Measurements from ENCODE around the gene ECE1. TPM values are rescaled to one million over a fixed set of nuclear protein-coding genes. Genes with fewer than 3 reads are reported as not detected.
A peak's percentile ranks its signal among the peaks of the same experiment; 100 is the strongest.

ECE1 gene
- total RNA-seq, 2 donors from 2014 or later = 83.7 to 152 TPM

DNA sequence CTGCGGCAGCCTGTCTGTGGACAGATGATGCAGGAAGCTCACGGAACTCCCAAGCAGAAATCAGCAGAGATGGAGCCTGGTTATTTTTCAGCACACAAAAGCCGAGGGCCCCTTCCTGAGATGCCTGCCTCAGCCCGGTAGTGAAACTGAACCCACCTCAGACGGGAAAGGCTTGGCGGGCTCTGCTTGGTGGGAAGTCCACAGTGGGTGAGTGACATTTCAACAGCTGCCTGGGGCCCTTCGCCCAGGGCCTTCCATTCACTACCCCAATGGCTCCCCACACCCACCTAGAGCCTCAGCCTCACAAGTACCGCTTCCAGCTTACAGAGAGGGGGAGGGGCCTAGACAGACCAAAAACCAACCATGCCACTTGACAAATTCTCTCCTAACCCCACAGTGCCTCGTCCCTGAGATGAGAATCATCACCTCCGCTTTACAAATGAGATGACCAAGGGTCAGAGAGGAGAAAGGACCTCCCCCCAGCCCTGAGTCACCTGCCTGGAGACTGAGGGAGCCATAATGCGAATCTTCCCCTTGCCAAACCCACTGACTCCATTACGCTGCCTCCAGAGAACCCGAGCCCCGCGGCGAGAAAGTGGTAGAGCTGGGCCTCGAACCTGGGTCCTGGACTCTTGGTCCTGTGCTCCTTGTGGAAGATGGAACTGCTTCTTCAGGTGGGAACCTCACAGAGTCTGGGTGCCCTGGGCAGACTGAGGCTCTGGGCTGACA, 3.4 kb upstream of the ECE1 start:
- Histone ChIP-seq H3K9me3 (no peaks in the 10 kb centered on the region), H3K4me3 (no peak overlapping the region), H3K4me1 (peaks cover 0 to 75% of the 10 kb centered on the region in 2 donors), H3K36me3 (no peaks in the 10 kb centered on the region), H3K27me3 (no peaks in the 10 kb centered on the region), H3K27ac (peak overlapping the region; percentile 55 to 65)
- DNase-seq (ENCODE audit: low spot score) = no peak
- TF ChIP-seq, protein P1, sequence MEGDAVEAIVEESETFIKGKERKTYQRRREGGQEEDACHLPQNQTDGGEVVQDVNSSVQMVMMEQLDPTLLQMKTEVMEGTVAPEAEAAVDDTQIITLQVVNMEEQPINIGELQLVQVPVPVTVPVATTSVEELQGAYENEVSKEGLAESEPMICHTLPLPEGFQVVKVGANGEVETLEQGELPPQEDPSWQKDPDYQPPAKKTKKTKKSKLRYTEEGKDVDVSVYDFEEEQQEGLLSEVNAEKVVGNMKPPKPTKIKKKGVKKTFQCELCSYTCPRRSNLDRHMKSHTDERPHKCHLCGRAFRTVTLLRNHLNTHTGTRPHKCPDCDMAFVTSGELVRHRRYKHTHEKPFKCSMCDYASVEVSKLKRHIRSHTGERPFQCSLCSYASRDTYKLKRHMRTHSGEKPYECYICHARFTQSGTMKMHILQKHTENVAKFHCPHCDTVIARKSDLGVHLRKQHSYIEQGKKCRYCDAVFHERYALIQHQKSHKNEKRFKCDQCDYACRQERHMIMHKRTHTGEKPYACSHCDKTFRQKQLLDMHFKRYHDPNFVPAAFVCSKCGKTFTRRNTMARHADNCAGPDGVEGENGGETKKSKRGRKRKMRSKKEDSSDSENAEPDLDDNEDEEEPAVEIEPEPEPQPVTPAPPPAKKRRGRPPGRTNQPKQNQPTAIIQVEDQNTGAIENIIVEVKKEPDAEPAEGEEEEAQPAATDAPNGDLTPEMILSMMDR (IDR thresholded peaks at IDR 0.05) = no peak

DNA sequence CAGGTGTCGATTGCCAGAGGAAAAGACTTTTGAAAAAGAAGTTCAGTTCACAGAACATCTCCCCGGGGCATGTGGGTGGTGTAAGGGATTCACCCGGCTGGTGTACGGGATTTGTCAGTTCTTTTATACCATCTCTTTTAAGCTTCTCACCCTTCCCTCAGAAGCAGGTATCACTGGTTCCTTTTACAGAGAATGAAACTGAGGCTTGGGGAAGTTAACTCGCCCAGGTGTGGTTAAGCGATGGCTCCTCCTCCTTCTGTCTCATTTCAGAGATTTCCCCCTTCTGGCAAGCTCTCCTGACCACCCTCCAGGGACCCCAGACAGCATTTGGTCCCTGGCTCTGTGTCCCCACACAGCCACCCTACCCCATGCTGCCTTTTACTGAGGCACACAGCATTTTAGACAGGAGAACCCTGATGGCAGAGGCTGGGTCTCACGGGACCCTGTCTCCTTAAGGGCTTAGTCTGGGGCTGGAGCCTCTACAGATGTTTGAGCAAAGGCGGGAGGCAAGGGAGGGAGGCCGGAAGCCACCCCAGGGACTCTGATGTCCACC, 2.8 kb upstream of the ECE1 start:
- no peak for DNase-seq (ENCODE audit: low spot score)
- H3K27ac ChIP-seq = peak overlapping the region; percentile 55 to 65
- peaks cover 0 to 72% of the 10 kb centered on the region in 2 donors for H3K4me1 ChIP-seq
- H3K36me3 ChIP-seq = no peaks in the 10 kb centered on the region
- no peak overlapping the region for H3K4me3 ChIP-seq
- H3K27me3 ChIP-seq = no peaks in the 10 kb centered on the region
- no peaks in the 10 kb centered on the region for H3K9me3 ChIP-seq
- TF ChIP-seq, protein P1 (IDR thresholded peaks at IDR 0.05) = no peak

DNA sequence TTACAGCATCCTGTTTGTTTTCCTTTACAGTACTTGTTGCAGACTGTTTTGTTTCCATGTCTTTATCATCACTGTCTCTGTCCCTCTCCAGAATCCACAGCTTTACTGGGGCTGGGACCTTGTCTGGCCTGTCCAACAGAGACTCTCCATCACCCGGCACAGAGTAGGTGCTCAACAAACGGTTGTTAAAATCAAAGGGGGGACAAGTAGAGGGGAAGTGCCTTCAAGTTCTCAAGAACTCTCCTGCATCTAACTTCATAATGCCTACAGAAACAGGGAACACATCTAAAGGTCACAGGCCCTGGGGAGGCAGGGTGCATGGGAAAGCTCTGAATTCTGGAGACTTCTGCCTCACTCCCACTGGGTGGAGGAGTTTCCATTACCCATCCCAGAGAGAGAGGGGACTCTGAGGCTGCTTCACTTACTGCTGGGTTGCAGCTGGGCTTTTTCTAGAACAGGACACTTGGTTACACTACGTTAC, 2.3 kb upstream of the ECE1 start:
- no peaks in the 10 kb centered on the region for H3K27me3 ChIP-seq
- TF ChIP-seq, protein P1 (IDR thresholded peaks at IDR 0.05) = no peak
- peak overlapping the region; percentile 55 to 65 for H3K27ac ChIP-seq
- no peaks in the 10 kb centered on the region for H3K9me3 ChIP-seq
- DNase-seq (ENCODE audit: low spot score) = no peak
- peaks cover 0 to 69% of the 10 kb centered on the region in 2 donors for H3K4me1 ChIP-seq
- H3K4me3 ChIP-seq = no peak overlapping the region
- no peaks in the 10 kb centered on the region for H3K36me3 ChIP-seq

DNA sequence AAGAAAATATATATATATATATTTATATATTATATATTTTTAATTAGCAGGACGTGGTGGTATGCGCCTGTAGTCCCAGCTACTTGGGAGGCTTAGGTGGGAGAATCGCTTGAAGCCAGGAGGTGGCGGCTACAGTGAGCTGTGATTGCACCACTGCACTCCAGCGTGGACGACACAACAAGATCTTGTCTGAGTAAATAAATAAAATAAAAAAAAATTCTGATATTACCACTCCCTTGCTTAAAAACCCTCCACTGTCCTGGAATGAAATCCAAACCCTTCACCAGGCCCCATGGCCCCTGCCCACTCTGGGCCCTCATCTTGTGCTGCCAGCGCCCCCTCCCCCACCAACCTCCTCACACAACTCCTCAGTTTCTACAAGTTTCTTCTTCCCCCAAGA, 1.7 kb upstream of the ECE1 start:
- no peak overlapping the region for H3K4me3 ChIP-seq
- H3K36me3 ChIP-seq = no peaks in the 10 kb centered on the region
- no peaks in the 10 kb centered on the region for H3K27me3 ChIP-seq
- TF ChIP-seq, protein P1 (IDR thresholded peaks at IDR 0.05) = no peak
- DNase-seq (ENCODE audit: low spot score) = no peak
- no peaks in the 10 kb centered on the region for H3K9me3 ChIP-seq
- H3K27ac ChIP-seq = peak overlapping the region in 1 of 2 donors; percentile 65
- peaks cover 0 to 69% of the 10 kb centered on the region in 2 donors for H3K4me1 ChIP-seq

DNA sequence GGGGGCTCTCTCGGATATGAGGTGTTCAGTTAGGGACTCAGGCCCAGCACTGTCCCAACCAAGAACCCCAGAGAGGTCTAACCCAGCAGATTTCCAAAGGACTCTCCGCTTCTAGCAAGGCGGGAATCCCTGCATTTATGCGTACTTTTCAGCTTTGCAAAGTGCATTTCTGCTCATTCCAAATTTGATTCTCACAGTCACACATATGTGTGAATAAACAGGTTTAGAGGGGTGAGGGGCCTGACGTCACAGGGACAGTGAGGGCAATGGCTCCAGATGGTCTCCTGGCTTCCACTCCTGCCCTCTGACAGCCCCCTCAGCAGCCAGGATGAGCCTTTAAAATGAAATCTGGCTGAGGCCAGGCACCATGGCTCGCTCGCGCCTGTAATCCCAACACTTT, 921 bp upstream of the ECE1 start:
- no peaks in the 10 kb centered on the region for H3K27me3 ChIP-seq
- peaks cover 0 to 61% of the 10 kb centered on the region in 2 donors for H3K4me1 ChIP-seq
- peaks cover 3% of the 10 kb centered on the region for H3K36me3 ChIP-seq
- peak overlapping the region; percentile 79 to 82 for H3K27ac ChIP-seq
- no peak for DNase-seq (ENCODE audit: low spot score)
- TF ChIP-seq, protein P1 (IDR thresholded peaks at IDR 0.05) = no peak
- no peaks in the 10 kb centered on the region for H3K9me3 ChIP-seq
- no peak overlapping the region for H3K4me3 ChIP-seq

All from right atrium auricular region (tissue), 2 donors.